HepG2 (cell line): ENCODE results near the gene CD7. TPM values are rescaled to one million over a fixed set of nuclear protein-coding genes. Genes with fewer than 3 reads are reported as not detected.

Experiments
- ATAC-seq: fragments of 200-7000 bp; cut with Tn5 transposase; 3 replicates; pipeline ENCODE4 v1.9.1; 2020; ENCODE audit warnings: mild to moderate bottlenecking, moderate library complexity
- BruUV-seq: library from RNA; stranded (reverse); fragments of 400-500 nt; replicated peaks from 2 replicates; lab custom pipeline; 2021; lab: Mats Ljungman, UMichigan
- CTCF ChIA-PET: fragments of 300-600 bp; formaldehyde crosslinking; extraction: SDS; loops from one replicate; lab custom pipeline; 2021; ENCODE audit warnings: low total read pairs, inconsistent platforms, low intra/inter-chr PET ratio; lab: Yijun Ruan, JAX
- POLR2A ChIA-PET: fragments of 350-600 bp; sonication (Branson Sonifier 250); formaldehyde crosslinking; loops from one replicate; lab custom pipeline; 2020; ENCODE audit warnings: antibody characterized with exemption, inconsistent platforms; lab: Yijun Ruan, JAX
- DNase-seq: peaks from one replicate; pipeline ENCODE4 v3.0.0-alpha.2; 2015; ENCODE audit warnings: low spot score
- FAIRE-seq: peaks from 3 replicates; lab custom pipeline; 2011; peaks lifted over from hg19 to GRCh38; lab: Jason Lieb, UNC
- H2AFZ ChIP-seq: one replicate; pipeline ENCODE4 v1.6.1; 2011; ENCODE audit warnings: low read length, inconsistent platforms
- H3K27ac ChIP-seq: fragments of 300-600 bp; 3 replicates; pipeline ENCODE4 v1.8.0; 2011; ENCODE audit warnings: mixed run types, mild to moderate bottlenecking, mixed read lengths, low read length, inconsistent platforms; ENCODE audit not compliant: insufficient read depth; ENCODE audit errors: extremely low read length
- H3K27me3 ChIP-seq, 2 experiments: fragments of 200-600 bp in 1 of 2; 2 replicates in 1 of 2; 3 replicates in 1 of 2; pipeline versions ENCODE4 v1.6.0 to v1.8.0; 2011; ENCODE audit warnings: low read length in 2 of 2, mild to moderate bottlenecking in 2 of 2, moderate library complexity in 2 of 2, inconsistent platforms in 1 of 2; ENCODE audit not compliant: insufficient read depth in 2 of 2, control insufficient read depth in 1 of 2
- H3K36me3 ChIP-seq, 2 experiments: fragments of 200-600 bp in 1 of 2; replicated peaks in 1 of 2; 2 replicates in 1 of 2; 3 replicates in 1 of 2; pipeline versions ENCODE4 v1.5.1 to v1.8.0; 2011; ENCODE audit warnings: low read length in 2 of 2, inconsistent platforms in 1 of 2; ENCODE audit not compliant: insufficient read depth in 2 of 2, control insufficient read depth in 1 of 2
- H3K4me1 ChIP-seq: 2 replicates; pipeline ENCODE4 v1.5.1; 2012; ENCODE audit warnings: low read length, inconsistent platforms; ENCODE audit not compliant: insufficient read depth
- H3K4me2 ChIP-seq: 2 replicates; pipeline ENCODE4 v1.6.0; 2011; ENCODE audit warnings: low read depth, low read length, inconsistent platforms
- H3K4me3 ChIP-seq, 3 experiments: fragments of 200-600 bp in 1 of 3; sonication (generic), shearing (Covaris generic) in 1 of 3; replicated peaks in 1 of 3; 2 replicates each; pipeline ENCODE4 v1.5.1; 2011 to 2016; ENCODE audit warnings: low read length in 3 of 3, inconsistent platforms in 2 of 3, low read depth in 2 of 3, mild to moderate bottlenecking in 2 of 3, control low read depth in 1 of 3, mixed read lengths in 1 of 3; ENCODE audit not compliant: insufficient read depth in 1 of 3
- H3K79me2 ChIP-seq: one replicate; pipeline ENCODE4 v1.6.1; 2011; ENCODE audit warnings: low read length, inconsistent platforms; ENCODE audit not compliant: insufficient read depth
- H3K9ac ChIP-seq: 2 replicates; pipeline ENCODE4 v1.6.0; 2011; ENCODE audit warnings: mild to moderate bottlenecking, low read depth, low read length, inconsistent platforms; ENCODE audit not compliant: insufficient read depth
- H3K9me3 ChIP-seq: 2 replicates; pipeline ENCODE4 v1.5.1; 2012; ENCODE audit warnings: mild to moderate bottlenecking, low read length
- H4K20me1 ChIP-seq: 2 replicates; pipeline ENCODE4 v1.6.0; 2011; ENCODE audit warnings: inconsistent platforms, mild to moderate bottlenecking, low read length, moderate library complexity; ENCODE audit not compliant: insufficient read depth
- BCLAF1 ChIP-seq: fragments of 450-650 bp; IDR thresholded peaks from 2 replicates; pipeline ENCODE4 v1.6.1; 2017; ENCODE audit warnings: mild to moderate bottlenecking
- CREM ChIP-seq, 2 experiments: sonication (generic) in 1 of 2; formaldehyde crosslinking in 1 of 2; IDR thresholded peaks; 2 replicates each; pipeline versions ENCODE4 v1.4.0 to v1.6.1; 2016 to 2020; ENCODE audit warnings: antibody characterized with exemption in 1 of 2, mild to moderate bottlenecking in 1 of 2, missing genetic modification reagents in 1 of 2
- KAT8 ChIP-seq: IDR thresholded peaks from 2 replicates; pipeline ENCODE4 v1.6.1; 2016; ENCODE audit warnings: missing genetic modification reagents, missing compliant biosample characterization
- KDM1A ChIP-seq: IDR thresholded peaks from 2 replicates; pipeline ENCODE4 v1.6.1; 2016; ENCODE audit warnings: missing compliant biosample characterization
- KLF13 ChIP-seq: sonication (generic); formaldehyde crosslinking; IDR thresholded peaks from 2 replicates; pipeline ENCODE4 v1.4.0; 2020; ENCODE audit warnings: mild to moderate bottlenecking, missing genetic modification reagents
- MTA1 ChIP-seq: sonication (generic); formaldehyde crosslinking; IDR thresholded peaks from 2 replicates; pipeline ENCODE4 v1.4.0; 2020; ENCODE audit warnings: missing genetic modification reagents, mild to moderate bottlenecking, borderline replicate concordance
- NKX3-1 ChIP-seq: sonication (generic); formaldehyde crosslinking; IDR thresholded peaks from 2 replicates; pipeline ENCODE4 v1.5.0; 2020; ENCODE audit warnings: missing genetic modification reagents
- PHF5A ChIP-seq: IDR thresholded peaks from one replicate; pipeline ENCODE4 v1.6.1; 2018; ENCODE audit warnings: low read depth, missing genetic modification reagents; ENCODE audit not compliant: unreplicated experiment
- RFX5 ChIP-seq: IDR thresholded peaks from 2 replicates; pipeline ENCODE4 v1.6.1; 2011; ENCODE audit warnings: low read depth, low read length, improper control_type of control experiment
- SIN3A ChIP-seq: IDR thresholded peaks from 2 replicates; pipeline ENCODE4 v1.6.1; 2011; ENCODE audit warnings: low read depth, mild to moderate bottlenecking, control low read depth, low read length, borderline replicate concordance
- TEAD3 ChIP-seq: optimal IDR thresholded peaks from 2 replicates; pipeline ENCODE3; 2016; ENCODE audit warnings: borderline replicate concordance
- ZNF234 ChIP-seq: sonication (generic); formaldehyde crosslinking; conservative IDR thresholded peaks from 2 replicates; pipeline ENCODE4 v1.5.1; 2020; ENCODE audit warnings: mild to moderate bottlenecking, missing genetic modification reagents
- ZNF235 ChIP-seq: sonication (generic); formaldehyde crosslinking; IDR thresholded peaks from 2 replicates; pipeline ENCODE4 v1.8.1; 2023; ENCODE audit warnings: mild to moderate bottlenecking, missing genetic modification reagents, borderline replicate concordance
- ZNF333 ChIP-seq: sonication (generic); formaldehyde crosslinking; IDR thresholded peaks from 2 replicates; pipeline ENCODE4 v1.4.0; 2020; ENCODE audit warnings: mild to moderate bottlenecking, missing genetic modification reagents, borderline replicate concordance
- ZNF501 ChIP-seq: sonication (generic); formaldehyde crosslinking; IDR thresholded peaks from 2 replicates; pipeline ENCODE4 v1.5.1; 2020; ENCODE audit warnings: mild to moderate bottlenecking, moderate library complexity, missing genetic modification reagents
- ZNF550 ChIP-seq: sonication (generic); formaldehyde crosslinking; IDR thresholded peaks from 2 replicates; pipeline ENCODE4 v1.4.0; 2020; ENCODE audit warnings: mild to moderate bottlenecking, missing genetic modification reagents, borderline replicate concordance
- ZNF597 ChIP-seq: sonication (generic); formaldehyde crosslinking; IDR thresholded peaks from 2 replicates; pipeline ENCODE4 v1.5.0; 2020; ENCODE audit warnings: missing genetic modification reagents
- ZNF629 ChIP-seq: sonication (generic); formaldehyde crosslinking; conservative IDR thresholded peaks from 2 replicates; pipeline ENCODE4 v1.5.0; 2020; ENCODE audit warnings: missing genetic modification reagents
- ZNF652 ChIP-seq: IDR thresholded peaks from 2 replicates; pipeline ENCODE4 v1.6.1; 2016; ENCODE audit warnings: low read depth, borderline replicate concordance
- WGBS: methylation state at CpG from one replicate; pipeline ENCODE4 v1.1.6; 2017; ENCODE audit warnings: low lambda C conversion rate; 5-methylcytosine and 5-hydroxymethylcytosine counted together
- in situ Hi-C: cut with HindIII; loops from 2 replicates; pipeline ENCODE4 v1.10.0; 2017; ENCODE audit warnings: low pct_unique_long_range_greater_than_20kb; ENCODE audit not compliant: extremely low pct_ligation_motif_present
- intact Hi-C: fragments of 100-400 bp; cut with micrococcal nuclease; formaldehyde crosslinking; loops from one replicate; pipeline ENCODE4 v1.10.0; 2022; ENCODE audit not compliant: unreplicated experiment
- polyA plus RNA-seq, 8 experiments: library from polyadenylated mRNA; depleted of rRNA in 3 of 8; stranded (reverse) in 7 of 8; unstranded in 1 of 8; fragments of >200 nt; fragmentation: Illumina TruSeq in 4 of 8; extraction: Trizol in 4 of 8; gene quantifications; 2 replicates each; pipeline versions ENCODE4 v1.2.1 to v1.2.3, GENCODE V29; 2011 to 2016; ENCODE audit warnings: low read depth in 4 of 8, missing spikeins in 1 of 8, mixed read lengths in 1 of 8; ENCODE audit not compliant: insufficient read depth in 1 of 8
- total RNA-seq, 5 experiments: library from RNA; depleted of rRNA; stranded (reverse); fragments of >200 nt; fragmentation: Illumina TruSeq; extraction: Trizol; gene quantifications; 2 replicates each; pipeline ENCODE4 v1.2.3, GENCODE V29; 2016; ENCODE audit warnings: low read depth in 1 of 5

Gene CD7
- total and polyA plus RNA-seq, 2 of the 13 experiments (the other 11 are each of a cell fraction or from before 2014, with no cell fraction given) = 67.6 to 76.4 TPM

GRCh38 chr17:82329683-82330321 lies 12.4 kb upstream of the CD7 start (continued):
- TF ChIP-seq PHF5A (peak; percentile 3), ZNF333 (CRISPR knock-in tag) (0 out of 2 replicates have a peak, but pooled peaks have one; percentile 35)
- TF ChIP-seq, all 625 proteins: peak for 15

GRCh38 chr17:82328994-82329507 lies 11.6 kb upstream of the CD7 start:
- ATAC-seq (peak; percentile 4), FAIRE-seq (peak; percentile 26), DNase-seq (no peak)
- WGBS = 46% methylated on average over 12 of the region's 15 CpGs
- no TSS peak for BruUV-seq
- Histone ChIP-seq H3K4me3 (peak overlapping the region in 2 of 3 experiments; percentile 0 to 61; a peak in 2 of 6 replicates), H3K4me1 (peaks cover 91% of the 10 kb centered on the region), H3K4me2 (peak overlapping the region; percentile 81), H3K9me3 (no peaks in the 10 kb centered on the region), H3K36me3 (no peaks in the 10 kb centered on the region), H3K27ac (peak overlapping the region; percentile 83), H3K9ac (peak overlapping the region; percentile 71), H3K27me3 (no peaks in the 10 kb centered on the region), H2AFZ (no peak overlapping the region), H4K20me1 (no peaks in the 10 kb centered on the region), H3K79me2 (peaks cover 4% of the 10 kb centered on the region)
- ChIA-PET POLR2A (interaction anchor here (1.7 to 20.8 kb wide), 7 partner anchors 11 to 88 kb away, joined by 7 to 270 read pairs (median 39); partner anchors contain the start of gene CD7), CTCF (no interaction called here)
- intact Hi-C loops (no loop called here), in situ Hi-C loops (no loop called here)
- TF ChIP-seq ZNF501 (CRISPR knock-in tag) (peak; percentile 2; the same call in 1 of the 2 replicates), MTA1 (CRISPR knock-in tag) (no peak), KAT8 (CRISPR knock-in tag) (no peak), ZNF550 (CRISPR knock-in tag) (no peak), ZNF597 (CRISPR knock-in tag) (no peak; the same call in 1 of the 2 replicates), ZNF234 (CRISPR knock-in tag) (no peak), NKX3-1 (CRISPR knock-in tag) (0 out of 2 replicates have a peak, but pooled peaks have one; percentile 8), ZNF629 (CRISPR knock-in tag) (no peak), TEAD3 (CRISPR knock-in tag) (peak; percentile 17), KDM1A (CRISPR knock-in tag) (no peak), ZNF652 (no peak), CREM (IDR thresholded peaks at IDR 0.05) (no peak), CREM (CRISPR knock-in tag; IDR thresholded peaks at IDR 0.05) (no peak), ZNF235 (CRISPR knock-in tag) (0 out of 2 replicates have a peak, but pooled peaks have one; percentile 1), RFX5 (no peak), KLF13 (CRISPR knock-in tag) (no peak), BCLAF1 (no peak), SIN3A (no peak)
